ENCODE data around the gene ATP2A1.

Gene ATP2A1

GRCh38 chr16:28875134-28876018 is 2.9 kb upstream of the ATP2A1 start:
- no peak for DNase-seq (ENCODE audit: low read depth)
- TF ChIP-seq CTCF (conservative IDR thresholded peaks at IDR 0.05; ENCODE audit: control insufficient read depth, insufficient read depth, low read depth, low read length) = no peak
- no peak overlapping the region for H3K4me3 ChIP-seq (ENCODE audit: control insufficient read depth, low read depth, low read length)

- no peak for DNase-seq (ENCODE audit: low read depth)
- TF ChIP-seq CTCF (conservative IDR thresholded peaks at IDR 0.05; ENCODE audit: control insufficient read depth, insufficient read depth, low read depth, low read length) = no peak
- no peak overlapping the region for H3K4me3 ChIP-seq (ENCODE audit: control insufficient read depth, low read depth, low read length)
These were observed 2.1 kb upstream of the ATP2A1 start for GRCh38 chr16:28876019-28876659.

GRCh38 chr16:28876973-28877654 is 1.2 kb upstream of the ATP2A1 start:
- no peak for TF ChIP-seq CTCF (conservative IDR thresholded peaks at IDR 0.05; ENCODE audit: control insufficient read depth, insufficient read depth, low read depth, low read length)
- no peak overlapping the region for H3K4me3 ChIP-seq (ENCODE audit: control insufficient read depth, low read depth, low read length)
- no peak for DNase-seq (ENCODE audit: low read depth)

GRCh38 chr16:28877655-28878000 is 660 bp upstream of the ATP2A1 start:
- no peak for TF ChIP-seq CTCF (conservative IDR thresholded peaks at IDR 0.05; ENCODE audit: control insufficient read depth, insufficient read depth, low read depth, low read length)
- DNase-seq (ENCODE audit: low read depth) = no peak
- no peak overlapping the region for H3K4me3 ChIP-seq (ENCODE audit: control insufficient read depth, low read depth, low read length)

- no peak for TF ChIP-seq CTCF (conservative IDR thresholded peaks at IDR 0.05; ENCODE audit: control insufficient read depth, insufficient read depth, low read depth, low read length)
- no peak for DNase-seq (ENCODE audit: low read depth)
- H3K4me3 ChIP-seq (ENCODE audit: control insufficient read depth, low read depth, low read length) = peak overlapping the region; percentile 66
These were observed 1.1 kb downstream of the ATP2A1 start for GRCh38 chr16:28879261-28879840.

GRCh38 chr16:28879841-28880588 is 1.7 kb downstream of the ATP2A1 start:
- no peak for TF ChIP-seq CTCF (conservative IDR thresholded peaks at IDR 0.05; ENCODE audit: control insufficient read depth, insufficient read depth, low read depth, low read length)
- DNase-seq (ENCODE audit: low read depth) = peak; percentile 79
- H3K4me3 ChIP-seq (ENCODE audit: control insufficient read depth, low read depth, low read length) = peak overlapping the region; percentile 66

Measured in fibroblast of mammary gland (primary cell).